LNCaP clone FGC (cell line): Measurements from ENCODE around the gene HARBI1.

Experiments
- DNase-seq: peaks from one replicate; pipeline ENCODE4 v3.0.0-alpha.2; 2011; ENCODE audit warnings: low read depth
- H3K4me3 ChIP-seq: 2 replicates; pipeline ENCODE4 v1.5.1; 2011; ENCODE audit warnings: mild to moderate bottlenecking, low read depth, low read length, control low read depth
- CTCF ChIP-seq: IDR thresholded peaks from 2 replicates; pipeline ENCODE4 v1.5.1; 2012; ENCODE audit warnings: mild to moderate bottlenecking; ENCODE audit not compliant: control insufficient read depth, insufficient read depth; ENCODE audit errors: extremely low read depth

Gene HARBI1

DNA sequence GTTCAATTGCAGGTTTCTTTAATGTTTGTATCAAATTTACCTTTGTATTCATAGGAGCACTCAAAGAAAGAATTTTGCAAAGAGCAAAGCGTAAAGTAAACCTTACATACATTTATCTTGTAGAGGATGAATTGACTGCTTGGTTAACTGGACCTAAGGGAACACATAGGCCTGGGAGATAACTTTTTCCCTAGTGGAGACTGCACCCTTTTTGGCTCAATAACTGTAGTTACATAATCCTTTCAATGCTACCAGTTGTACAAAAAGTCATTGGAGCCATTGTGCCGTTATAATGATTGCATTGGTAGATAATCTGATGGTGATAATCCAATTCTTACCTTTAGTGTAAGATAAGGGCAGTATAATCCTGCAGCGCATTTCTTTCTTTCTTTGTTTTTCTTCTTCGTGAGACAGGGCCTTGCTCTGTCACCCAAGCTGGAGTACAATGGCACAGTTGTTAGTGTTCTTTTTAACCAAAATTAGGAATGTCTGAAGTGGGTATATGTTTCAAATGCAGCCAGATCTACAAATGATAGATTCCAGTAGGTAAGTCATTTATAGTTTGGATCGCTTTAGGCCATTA lies 18.6 kb upstream of the HARBI1 start:
- no peak for DNase-seq
- no peak for TF ChIP-seq CTCF
- H3K4me3 ChIP-seq, result no peak overlapping the region

- DNase-seq, result no peak
- TF ChIP-seq CTCF, result no peak
- H3K4me3 ChIP-seq, result no peak overlapping the region
Observed at GRCh38 chr11:46633291-46634217, 16.5 kb upstream of the HARBI1 start.

GRCh38 chr11:46632502-46632901 lies 15.5 kb upstream of the HARBI1 start:
- no peak overlapping the region for H3K4me3 ChIP-seq
- no peak for DNase-seq
- TF ChIP-seq CTCF, result no peak

- no peak for DNase-seq
- H3K4me3 ChIP-seq, result no peak overlapping the region
- no peak for TF ChIP-seq CTCF
Observed at GRCh38 chr11:46631676-46632075, 14.6 kb upstream of the HARBI1 start.

GRCh38 chr11:46630237-46630636 lies 13.2 kb upstream of the HARBI1 start:
- no peak overlapping the region for H3K4me3 ChIP-seq
- DNase-seq, result no peak
- TF ChIP-seq CTCF, result no peak

GRCh38 chr11:46628961-46629360 lies 11.9 kb upstream of the HARBI1 start:
- DNase-seq, result no peak
- no peak for TF ChIP-seq CTCF
- no peak overlapping the region for H3K4me3 ChIP-seq

DNA sequence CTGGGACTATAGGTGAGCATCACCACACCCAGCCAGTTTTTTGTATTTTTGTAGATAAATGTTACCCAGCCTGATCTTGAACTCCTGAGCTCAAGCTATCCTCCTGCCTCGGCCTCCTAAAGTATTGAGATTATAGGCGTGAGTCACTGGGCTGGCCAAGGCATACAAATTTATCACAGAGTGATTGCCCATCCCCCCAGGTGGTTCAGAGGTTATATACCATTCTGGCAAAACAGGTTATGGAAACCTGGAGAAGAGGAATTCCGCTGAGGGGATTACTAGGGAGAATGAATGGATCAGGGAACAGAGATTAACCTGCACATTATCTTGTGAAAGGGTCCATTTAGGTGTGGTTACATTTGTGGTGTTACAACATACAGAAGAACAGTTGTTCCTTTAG lies 8.4 kb upstream of the HARBI1 start:
- TF ChIP-seq CTCF, result no peak
- DNase-seq, result no peak
- H3K4me3 ChIP-seq, result no peak overlapping the region
